Trophoblast cell (in vitro differentiated cells and primary cell): ENCODE measurements around the gene DTYMK.
A peak's percentile ranks its signal among the peaks of the same experiment; 100 is the strongest.

ENCODE experiments used
- DNase-seq, 2 donors: peaks; one replicate each; pipeline ENCODE4 v3.0.0-alpha.2; 2016
- H2AFZ ChIP-seq: 2 replicates; pipeline ENCODE4 v1.6.1; 2013; ENCODE audit warnings: low read length, moderate library complexity, mild to moderate bottlenecking; ENCODE audit not compliant: insufficient read depth, poor library complexity
- H2AK5ac ChIP-seq: 2 replicates; pipeline ENCODE4 v1.6.1; 2013; ENCODE audit warnings: mild to moderate bottlenecking, low read length
- H2BK120ac ChIP-seq: 2 replicates; pipeline ENCODE4 v1.6.1; 2013; ENCODE audit warnings: low read length, mild to moderate bottlenecking, moderate library complexity; ENCODE audit not compliant: insufficient read depth, poor library complexity
- H2BK12ac ChIP-seq: 2 replicates; pipeline ENCODE4 v1.6.1; 2013; ENCODE audit warnings: mild to moderate bottlenecking, low read length, moderate library complexity
- H2BK5ac ChIP-seq: 2 replicates; pipeline ENCODE4 v1.6.1; 2013; ENCODE audit warnings: low read length, low read depth, moderate library complexity, mild to moderate bottlenecking; ENCODE audit not compliant: poor library complexity
- H3K14ac ChIP-seq: 2 replicates; pipeline ENCODE4 v1.6.1; 2013; ENCODE audit warnings: mild to moderate bottlenecking, low read length
- H3K18ac ChIP-seq: 2 replicates; pipeline ENCODE4 v1.6.1; 2013; ENCODE audit warnings: mild to moderate bottlenecking, low read length
- H3K23ac ChIP-seq: 2 replicates; pipeline ENCODE4 v1.6.1; 2013; ENCODE audit warnings: low read length
- H3K27ac ChIP-seq: 2 replicates; pipeline ENCODE4 v1.5.1; 2013; ENCODE audit warnings: low read depth, mild to moderate bottlenecking, inconsistent platforms, low read length, moderate library complexity
- H3K27me3 ChIP-seq: 2 replicates; pipeline ENCODE4 v1.6.1; 2013; ENCODE audit warnings: inconsistent platforms, mild to moderate bottlenecking, low read length, moderate library complexity; ENCODE audit not compliant: insufficient read depth
- H3K36me3 ChIP-seq, 2 experiments: 1 replicate in 1 of 2; 2 replicates in 1 of 2; pipeline ENCODE4 v1.6.1; 2013; ENCODE audit warnings: low read length in 2 of 2, mild to moderate bottlenecking in 2 of 2, moderate library complexity in 1 of 2; ENCODE audit not compliant: insufficient read depth in 2 of 2, control insufficient read depth in 1 of 2
- H3K4ac ChIP-seq: 2 replicates; pipeline ENCODE4 v1.6.1; 2013; ENCODE audit warnings: low read depth, mild to moderate bottlenecking, low read length, moderate library complexity
- H3K4me1 ChIP-seq, 2 experiments: 1 replicate in 1 of 2; 2 replicates in 1 of 2; pipeline ENCODE4 v1.6.1; 2013; ENCODE audit warnings: low read length in 2 of 2, mild to moderate bottlenecking in 2 of 2, moderate library complexity in 1 of 2; ENCODE audit not compliant: insufficient read depth in 2 of 2, control insufficient read depth in 1 of 2
- H3K4me2 ChIP-seq: 2 replicates; pipeline ENCODE4 v1.6.1; 2013; ENCODE audit warnings: inconsistent platforms, mild to moderate bottlenecking, low read length, moderate library complexity
- H3K4me3 ChIP-seq: 2 replicates; pipeline ENCODE4 v1.5.1; 2013; ENCODE audit warnings: mild to moderate bottlenecking, low read depth, low read length, inconsistent platforms
- H3K79me1 ChIP-seq: one replicate; pipeline ENCODE4 v1.6.1; 2013; ENCODE audit warnings: low read length
- H3K79me2 ChIP-seq: 2 replicates; pipeline ENCODE4 v1.6.1; 2013; ENCODE audit warnings: low read length, mild to moderate bottlenecking; ENCODE audit not compliant: control insufficient read depth, insufficient read depth, poor library complexity
- H3K9ac ChIP-seq: 2 replicates; pipeline ENCODE4 v1.6.1; 2013; ENCODE audit warnings: mild to moderate bottlenecking, low read length
- H3K9me3 ChIP-seq: 2 replicates; pipeline ENCODE4 v1.6.1; 2013; ENCODE audit warnings: low read depth, mild to moderate bottlenecking, control low read depth, inconsistent platforms, low read length; ENCODE audit not compliant: insufficient read depth
- H4K12ac ChIP-seq: 2 replicates; pipeline ENCODE4 v1.6.1; 2013; ENCODE audit warnings: low read depth, mild to moderate bottlenecking, low read length, moderate library complexity
- H4K8ac ChIP-seq: 2 replicates; pipeline ENCODE4 v1.6.1; 2013; ENCODE audit warnings: low read depth, mild to moderate bottlenecking, low read length, moderate library complexity
- H4K91ac ChIP-seq: one replicate; pipeline ENCODE4 v1.6.1; 2013; ENCODE audit warnings: low read depth, mild to moderate bottlenecking, low read length, moderate library complexity
- whole genome bisulfite sequencing: extraction: QIAGEN DNeasy Blood & Tissue Kit; methylation state at CpG from one replicate; pipeline ENCODE4 v1.1.7; 2013; ENCODE audit warnings: missing lambda C conversion rate; ENCODE audit not compliant: insufficient read length, insufficient coverage; ENCODE audit errors: extremely low coverage; 5-methylcytosine and 5-hydroxymethylcytosine counted together

The DTYMK gene

DNA sequence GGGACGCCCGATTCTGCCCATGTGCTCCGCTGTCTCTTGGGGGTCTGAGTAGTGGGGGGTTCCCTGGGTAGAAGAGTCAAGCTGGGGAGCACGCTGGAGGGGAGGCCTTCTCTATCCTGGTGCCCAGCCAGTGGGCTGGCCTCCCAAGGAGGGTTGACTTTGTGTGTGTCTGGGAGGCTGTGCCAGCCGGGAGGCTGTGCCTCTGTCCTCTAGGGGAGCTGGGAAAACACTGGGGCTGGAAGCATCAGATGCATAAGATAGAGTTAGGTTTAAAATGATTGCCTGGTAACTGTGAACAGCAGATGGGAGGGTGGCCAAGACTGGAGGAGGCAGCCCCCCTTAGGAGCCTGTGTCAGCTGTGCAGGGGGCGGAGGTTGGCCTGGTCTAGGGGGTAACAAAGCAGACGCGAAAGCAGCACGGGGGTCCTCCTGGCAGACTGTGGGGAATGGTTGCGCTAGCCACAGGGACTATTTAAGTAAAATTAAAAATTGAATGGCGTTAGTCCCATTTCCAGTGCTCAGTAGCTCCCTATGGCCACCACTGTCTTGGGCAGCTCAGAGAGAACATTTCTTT is 16.5 kb upstream of the DTYMK start:
- Histone ChIP-seq H3K9ac (peak overlapping the region; percentile 70), H3K27me3 (no peaks in the 10 kb centered on the region), H3K4me2 (peak overlapping the region; percentile 74), H3K4ac (peak overlapping the region; percentile 78), H2BK12ac (no peak overlapping the region), H3K4me1 (peaks cover 7 to 8% of the 10 kb centered on the region in 2 experiments), H4K91ac (peak overlapping the region; percentile 54), H2BK120ac (no peak overlapping the region), H3K9me3 (peaks cover 3% of the 10 kb centered on the region), H4K8ac (peak overlapping the region; percentile 63), H4K12ac (peak overlapping the region; percentile 50), H2AK5ac (peak overlapping the region; percentile 30), H2BK5ac (no peak overlapping the region), H3K14ac (peak overlapping the region; percentile 73), H3K18ac (peak overlapping the region; percentile 38), H3K4me3 (peak overlapping the region; percentile 96), H3K79me1 (peaks cover 7% of the 10 kb centered on the region), H2AFZ (peak overlapping the region; percentile 92), H3K36me3 (peaks cover 21 to 25% of the 10 kb centered on the region in 2 experiments), H3K23ac (no peak overlapping the region), H3K27ac (no peak overlapping the region), H3K79me2 (peaks cover 12% of the 10 kb centered on the region)
- DNase-seq = no peak
- WGBS = no CpG with 5 or more reads among the region's 11 CpGs

DNA sequence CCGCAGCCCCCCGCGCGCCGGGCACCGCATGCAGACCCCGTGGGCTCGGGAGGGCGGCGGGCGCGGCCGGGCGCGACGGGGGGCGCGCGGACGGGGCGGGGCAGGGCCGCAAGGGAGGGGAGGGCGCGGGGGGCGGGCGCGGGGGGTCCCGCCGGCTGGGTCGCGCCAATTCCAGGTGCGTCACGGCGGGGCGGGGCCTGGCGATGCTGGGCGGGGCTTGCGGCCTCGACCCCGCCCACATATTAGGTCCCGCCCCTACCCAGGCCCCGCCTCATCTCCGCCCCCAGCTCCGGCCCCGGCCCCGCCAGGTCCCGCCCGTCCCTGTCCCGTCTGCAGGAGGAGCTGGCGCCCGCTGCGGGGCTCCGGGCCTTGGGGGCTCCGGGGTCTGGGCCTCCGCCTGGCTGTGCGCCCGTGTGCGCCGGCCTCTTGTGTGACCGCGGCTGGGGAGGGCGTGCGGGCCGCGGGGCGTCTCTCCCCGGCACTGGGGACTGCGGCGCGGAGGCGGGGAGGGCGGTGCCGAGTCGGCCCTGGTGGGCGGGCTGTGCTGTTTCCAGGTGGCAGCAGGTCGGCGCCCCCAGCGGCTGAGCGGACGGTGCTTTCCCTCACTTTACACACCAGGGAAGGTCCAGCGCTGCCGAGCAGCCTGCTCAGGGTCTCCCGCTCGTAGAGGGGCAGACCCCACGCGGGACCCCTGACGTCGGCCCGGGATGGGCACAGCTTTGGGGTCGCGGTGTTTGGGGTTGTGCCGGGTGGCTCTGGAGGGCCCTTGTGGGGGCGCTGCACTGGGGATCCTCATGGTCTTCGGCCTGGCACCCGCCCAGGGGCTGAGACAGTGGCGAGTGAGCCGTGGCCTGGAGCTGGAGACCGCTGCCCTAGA is 15.8 kb upstream of the DTYMK start:
- peak; percentile 73 to 87 for DNase-seq
- no CpG with 5 or more reads among the region's 98 CpGs for WGBS

DNA sequence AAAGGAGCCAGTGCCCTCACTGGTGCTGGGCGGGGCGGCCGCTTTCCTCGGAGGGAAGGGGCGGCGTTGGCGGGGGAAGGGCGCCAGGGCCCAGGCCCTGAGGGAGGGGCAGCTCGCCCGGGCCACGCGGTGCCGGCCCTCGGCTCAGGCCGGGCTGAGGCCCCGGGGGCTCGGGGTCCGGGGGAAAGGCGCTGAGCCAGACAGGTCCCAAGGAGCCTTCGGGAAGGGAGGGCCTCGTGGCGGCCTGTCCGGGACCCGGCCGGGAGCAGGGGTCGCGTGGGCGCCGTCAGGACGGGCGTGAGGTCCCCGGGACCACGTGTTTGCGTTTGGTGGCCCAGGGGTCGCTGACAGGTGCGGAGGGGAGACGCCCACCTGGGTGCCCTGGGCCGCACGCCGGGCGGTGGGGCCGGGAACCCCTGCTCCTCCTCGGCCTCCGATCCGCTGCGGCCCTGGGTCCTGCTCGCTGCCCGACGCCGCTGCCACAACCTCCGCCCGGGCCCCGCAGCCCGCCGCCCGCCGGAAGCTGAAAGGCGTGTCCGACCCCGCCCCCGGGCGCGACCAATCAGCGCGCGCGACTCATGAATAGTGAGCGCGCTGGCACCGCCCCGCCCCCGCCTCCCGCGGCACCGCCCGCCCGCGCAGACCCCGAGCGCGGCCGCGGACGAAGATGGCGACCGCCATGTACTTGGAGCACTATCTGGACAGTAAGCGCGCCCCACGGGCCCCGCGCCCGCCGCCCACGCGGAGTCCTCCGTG is 15.0 kb upstream of the DTYMK start, which contains the start of gene ING5:
Gene ING5, plus strand, starts transcription at position 641 of the 756 bp plus-strand sequence. Its CDS starts 27 bp downstream, at position 668.
- Histone ChIP-seq H3K4ac (peak within 1 kb of the TSS; percentile 78), H3K9me3 (peaks cover 3% of the 10 kb centered on the region), H3K14ac (peak within 1 kb of the TSS; percentile 82), H3K27ac (peak within 1 kb of the TSS; percentile 93), H3K4me3 (peak within 1 kb of the TSS; percentile 96), H3K79me1 (peaks cover 7% of the 10 kb centered on the region), H4K91ac (peak within 1 kb of the TSS; percentile 80), H3K23ac (no peak within 1 kb of the TSS), H2AFZ (peak within 1 kb of the TSS; percentile 92), H3K4me2 (peak within 1 kb of the TSS; percentile 99), H2BK120ac (peak within 1 kb of the TSS; percentile 77), H2BK12ac (no peak within 1 kb of the TSS), H3K27me3 (no peaks in the 10 kb centered on the region), H3K4me1 (peaks cover 7 to 8% of the 10 kb centered on the region in 2 experiments), H2AK5ac (peak within 1 kb of the TSS; percentile 38), H3K18ac (peak within 1 kb of the TSS; percentile 82), H3K36me3 (peaks cover 12 to 18% of the 10 kb centered on the region in 2 experiments), H2BK5ac (peak within 1 kb of the TSS; percentile 75), H3K9ac (peak within 1 kb of the TSS; percentile 93), H4K12ac (peak within 1 kb of the TSS; percentile 59), H4K8ac (peak within 1 kb of the TSS; percentile 73), H3K79me2 (peaks cover 12% of the 10 kb centered on the region)
- WGBS = no CpG with 5 or more reads among the region's 96 CpGs
- peak; percentile 92 to 98 for DNase-seq

More for the DNA sequence above, 15.8 kb upstream of the DTYMK start:
- Histone ChIP-seq H2AFZ (peak overlapping the region; percentile 92), H3K4me2 (peak overlapping the region; percentile 74), H3K9ac (peak overlapping the region; percentile 92), H3K4me3 (peak overlapping the region; percentile 96), H3K79me1 (peaks cover 7% of the 10 kb centered on the region), H4K91ac (peak overlapping the region; percentile 80), H4K8ac (peak overlapping the region; percentile 73), H2BK120ac (peak overlapping the region; percentile 77), H2BK12ac (no peak overlapping the region), H3K9me3 (peaks cover 3% of the 10 kb centered on the region), H3K18ac (peak overlapping the region; percentile 81), H3K27ac (peak overlapping the region; percentile 93), H3K4me1 (peaks cover 7 to 8% of the 10 kb centered on the region in 2 experiments), H2BK5ac (peak overlapping the region; percentile 75), H3K14ac (peak overlapping the region; percentile 73), H3K79me2 (peaks cover 12% of the 10 kb centered on the region), H3K36me3 (peaks cover 17 to 20% of the 10 kb centered on the region in 2 experiments), H3K27me3 (no peaks in the 10 kb centered on the region), H4K12ac (peak overlapping the region; percentile 50), H2AK5ac (peak overlapping the region; percentile 30), H3K4ac (peak overlapping the region; percentile 78), H3K23ac (no peak overlapping the region)

DNA sequence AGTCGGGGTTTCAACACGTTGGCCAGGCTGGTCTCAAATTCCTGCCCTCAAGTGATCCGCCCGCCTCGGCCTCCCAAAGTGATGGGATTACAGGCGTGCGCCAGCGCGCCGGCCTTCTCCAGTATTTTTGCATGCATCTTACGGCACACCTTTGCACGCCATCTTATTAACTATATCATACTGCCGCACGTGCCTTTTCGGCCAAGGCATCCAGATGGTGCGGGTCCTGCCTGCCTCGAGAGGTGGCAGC is 14.5 kb upstream of the DTYMK start:
- Histone ChIP-seq H3K4me1 (peaks cover 7 to 8% of the 10 kb centered on the region in 2 experiments), H3K9me3 (peaks cover 2% of the 10 kb centered on the region), H3K27me3 (no peaks in the 10 kb centered on the region), H2BK120ac (no peak overlapping the region), H3K23ac (no peak overlapping the region), H2AK5ac (no peak overlapping the region), H3K4me2 (peak overlapping the region; percentile 99), H3K18ac (peak overlapping the region; percentile 62), H3K79me1 (peaks cover 7% of the 10 kb centered on the region), H2BK5ac (no peak overlapping the region), H3K4me3 (peak overlapping the region; percentile 86), H4K91ac (no peak overlapping the region), H4K8ac (peak overlapping the region; percentile 49), H4K12ac (peak overlapping the region; percentile 59), H2BK12ac (no peak overlapping the region), H3K14ac (peak overlapping the region; percentile 65), H3K4ac (no peak overlapping the region), H3K9ac (no peak overlapping the region), H2AFZ (peak overlapping the region; percentile 87), H3K27ac (no peak overlapping the region), H3K79me2 (peaks cover 12% of the 10 kb centered on the region), H3K36me3 (peaks cover 10 to 14% of the 10 kb centered on the region in 2 experiments)
- DNase-seq = peak; percentile 84 to 90
- WGBS = no CpG with 5 or more reads among the region's 17 CpGs
